Glutamatergic neuron (in vitro differentiated cells): ENCODE measurements around the gene SSBP4. TPM values are rescaled to one million over a fixed set of nuclear protein-coding genes. Genes with fewer than 3 reads are reported as not detected.

ENCODE experiments used
- DNase-seq: peaks from one replicate; pipeline ENCODE4 v3.0.0; 2022
- H3K27ac Mint-ChIP-seq: one replicate; pipeline ENCODE4 v1.8.0; 2020; ENCODE audit warnings: mild to moderate bottlenecking, mixed read lengths, inconsistent platforms; ENCODE audit not compliant: unreplicated experiment
- H3K27me3 Mint-ChIP-seq: one replicate; pipeline ENCODE4 v1.8.0; 2020; ENCODE audit warnings: mild to moderate bottlenecking, moderate library complexity, mixed read lengths, inconsistent platforms; ENCODE audit not compliant: unreplicated experiment
- H3K36me3 Mint-ChIP-seq: one replicate; pipeline ENCODE4 v1.8.0; 2020; ENCODE audit warnings: mild to moderate bottlenecking, mixed read lengths, inconsistent platforms; ENCODE audit not compliant: unreplicated experiment
- H3K4me1 Mint-ChIP-seq: one replicate; pipeline ENCODE4 v1.8.0; 2020; ENCODE audit warnings: mild to moderate bottlenecking, low read depth, mixed read lengths, inconsistent platforms; ENCODE audit not compliant: unreplicated experiment
- H3K4me3 Mint-ChIP-seq: one replicate; pipeline ENCODE4 v1.8.0; 2020; ENCODE audit warnings: mild to moderate bottlenecking, mixed read lengths, inconsistent platforms; ENCODE audit not compliant: unreplicated experiment
- H3K9me3 Mint-ChIP-seq: one replicate; pipeline ENCODE4 v1.8.0; 2020; ENCODE audit warnings: mild to moderate bottlenecking, moderate library complexity, mixed read lengths, inconsistent platforms; ENCODE audit not compliant: unreplicated experiment
- CTCF ChIP-seq: fragments of 200-600 bp; sonication (generic); IDR thresholded peaks from one replicate; pipeline ENCODE4 v1.5.0; 2021; ENCODE audit not compliant: partially characterized antibody, unreplicated experiment
- total RNA-seq: library from RNA; stranded (reverse); fragmentation: NEBNext Ultra II Directional; extraction: Animal tissue kit (Norgen Biotek cat#: 25700); gene quantifications from one replicate; pipeline ENCODE4 v1.2.1, GENCODE V29; 2021; ENCODE audit not compliant: unreplicated experiment

Gene SSBP4
- total RNA-seq, 1 donor from 2014 or later = 177 TPM

- H3K4me3 Mint-ChIP-seq = peak overlapping the region; percentile 80
- peak; percentile 82 for DNase-seq
- no peaks in the 10 kb centered on the region for H3K36me3 Mint-ChIP-seq
- peaks cover 3% of the 10 kb centered on the region for H3K4me1 Mint-ChIP-seq
- H3K27ac Mint-ChIP-seq = peak overlapping the region; percentile 70
- peaks cover 11% of the 10 kb centered on the region for H3K27me3 Mint-ChIP-seq
- H3K9me3 Mint-ChIP-seq = peaks cover 5% of the 10 kb centered on the region
- TF ChIP-seq CTCF = peak; percentile 34
Measured at GRCh38 chr19:18436671-18437490, 17.7 kb downstream of the SSBP4 start.

GRCh38 chr19:18437491-18438330, 18.5 kb downstream of the SSBP4 start, which contains the start of gene ISYNA1:
TSS of gene ISYNA1 (minus strand) at chr19:18438133. CDS start at chr19:18437979, 154 bp downstream.
- DNase-seq = peak; percentile 62
- H3K4me1 Mint-ChIP-seq = peaks cover 6% of the 10 kb centered on the region
- peaks cover 9% of the 10 kb centered on the region for H3K9me3 Mint-ChIP-seq
- peak; percentile 10 for TF ChIP-seq CTCF
- H3K4me3 Mint-ChIP-seq = peak within 1 kb of the TSS; percentile 73
- H3K27me3 Mint-ChIP-seq = peaks cover 12% of the 10 kb centered on the region
- H3K36me3 Mint-ChIP-seq = peaks cover 4% of the 10 kb centered on the region
- H3K27ac Mint-ChIP-seq = no peak within 1 kb of the TSS

- Mint-ChIP-seq H3K36me3 (peaks cover 5% of the 10 kb centered on the region), H3K4me3 (no peak overlapping the region), H3K27me3 (peaks cover 12% of the 10 kb centered on the region), H3K4me1 (peaks cover 11% of the 10 kb centered on the region), H3K27ac (no peak overlapping the region), H3K9me3 (peaks cover 10% of the 10 kb centered on the region)
- TF ChIP-seq CTCF = no peak
- peak; percentile 35 for DNase-seq
Measured at GRCh38 chr19:18438331-18439024, 19.3 kb downstream of the SSBP4 start.

GRCh38 chr19:18439025-18439909, 20.1 kb downstream of the SSBP4 start:
- TF ChIP-seq CTCF = no peak
- peak overlapping the region; percentile 25 for H3K4me3 Mint-ChIP-seq
- H3K27ac Mint-ChIP-seq = peak overlapping the region; percentile 33
- H3K9me3 Mint-ChIP-seq = peaks cover 8% of the 10 kb centered on the region
- peak; percentile 17 for DNase-seq
- peaks cover 5% of the 10 kb centered on the region for H3K36me3 Mint-ChIP-seq
- H3K4me1 Mint-ChIP-seq = peaks cover 16% of the 10 kb centered on the region
- H3K27me3 Mint-ChIP-seq = peaks cover 12% of the 10 kb centered on the region
